ENCODE measurements around the gene YEATS2.
"Not testable (repeated sequence)": the region's sequence is repeated elsewhere in the genome, so short reads cannot be mapped to it uniquely, and the experiment has no call there.

Gene YEATS2

DNA sequence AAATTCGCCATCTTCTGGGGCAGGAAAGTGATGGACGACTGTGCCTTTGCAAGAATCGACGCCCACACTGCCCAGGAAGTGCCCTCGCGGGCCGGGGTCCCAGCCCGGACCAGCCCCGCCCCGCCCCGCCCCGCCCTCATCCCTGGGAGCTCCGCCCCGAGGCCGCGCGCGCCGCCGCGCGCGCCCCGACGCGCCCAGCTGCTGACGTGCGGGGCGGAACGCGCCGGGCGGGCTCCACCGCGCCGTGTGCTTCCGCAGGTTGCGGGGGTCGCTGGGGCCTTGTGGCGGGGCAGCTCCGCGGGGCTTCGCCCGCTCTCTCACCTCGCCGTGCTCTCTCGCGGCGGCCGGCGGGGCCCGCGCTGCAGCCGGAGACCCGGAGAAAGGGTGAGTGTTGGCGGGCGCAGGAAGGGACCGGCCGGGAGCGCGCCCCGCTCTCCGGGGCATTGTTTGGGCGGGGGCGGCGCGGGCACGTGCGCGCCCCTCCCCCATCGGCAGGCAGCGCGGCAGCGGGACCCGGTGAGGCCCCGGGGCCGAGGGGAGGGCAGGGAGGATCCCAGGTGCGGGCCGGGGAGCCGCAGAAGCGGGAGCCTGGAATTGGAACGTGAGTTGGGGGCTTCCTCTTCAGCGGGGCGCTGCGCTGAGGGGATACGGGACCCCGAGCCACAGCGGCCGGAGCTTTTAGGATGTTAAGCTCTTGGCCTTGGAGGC lies at the start of gene YEATS2:
Gene YEATS2 (plus strand): TSS at position 188 of the 708 bp plus-strand sequence. CDS start 17,366 bp downstream, outside the sequence.
- DNase-seq (ENCODE audit: extremely low read depth in 1 of 2, low read depth in 1 of 2), result peak in 1 of 2 donors; percentile 54

DNA sequence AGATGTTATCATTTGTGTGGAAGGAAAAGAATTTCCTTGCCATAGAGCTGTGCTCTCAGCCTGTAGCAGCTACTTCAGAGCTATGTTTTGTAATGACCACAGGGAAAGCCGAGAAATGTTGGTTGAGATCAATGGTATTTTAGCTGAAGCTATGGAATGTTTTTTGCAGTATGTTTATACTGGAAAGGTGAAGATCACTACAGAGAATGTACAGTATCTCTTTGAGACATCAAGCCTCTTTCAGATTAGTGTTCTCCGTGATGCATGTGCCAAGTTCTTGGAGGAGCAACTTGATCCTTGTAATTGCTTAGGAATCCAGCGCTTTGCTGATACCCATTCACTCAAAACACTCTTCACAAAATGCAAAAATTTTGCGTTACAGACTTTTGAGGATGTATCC lies 47.0 kb upstream of the YEATS2 start:
- no peak for DNase-seq (ENCODE audit: extremely low read depth in 1 of 2, low read depth in 1 of 2)

DNA sequence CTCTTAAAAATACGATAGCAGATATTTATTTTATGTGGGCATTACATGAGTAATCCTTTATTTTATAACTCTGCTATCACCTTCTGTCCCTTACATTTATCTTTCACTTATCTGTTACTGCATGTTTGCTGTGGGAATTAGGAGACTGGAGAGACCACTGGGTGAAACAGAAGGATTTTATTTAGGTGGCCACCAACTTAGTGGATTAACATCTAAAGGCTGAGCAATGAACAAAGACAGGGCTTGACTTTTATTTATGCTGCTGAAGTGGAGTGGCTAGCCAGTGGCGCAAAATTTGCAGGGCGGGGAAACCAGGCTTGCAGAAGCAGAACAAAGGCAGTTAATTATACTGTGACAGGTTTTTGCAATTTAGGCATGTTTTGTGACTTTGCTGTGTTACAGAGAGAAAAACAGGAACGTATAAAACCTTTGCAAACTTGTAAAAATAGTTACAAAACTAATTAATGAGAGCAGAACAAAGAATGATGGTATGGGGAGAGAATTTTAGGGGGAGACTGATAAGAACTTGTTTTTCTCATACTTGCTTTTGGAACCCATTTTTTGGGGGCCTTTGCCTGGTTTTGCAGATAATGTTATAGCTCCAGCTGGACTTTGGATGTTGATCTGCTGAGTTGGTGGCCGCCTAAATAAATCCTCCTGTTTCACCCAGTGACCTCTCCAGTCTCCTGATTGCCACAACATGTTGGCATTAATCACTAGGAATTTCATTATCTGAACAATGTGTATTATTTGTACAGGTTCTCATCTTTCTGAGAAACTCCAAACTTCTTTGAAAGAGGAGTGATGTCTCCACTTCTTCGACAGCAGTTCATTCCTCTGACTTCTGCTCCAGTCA lies 44.2 kb upstream of the YEATS2 start:
- DNase-seq (ENCODE audit: extremely low read depth in 1 of 2, low read depth in 1 of 2), result no peak

DNA sequence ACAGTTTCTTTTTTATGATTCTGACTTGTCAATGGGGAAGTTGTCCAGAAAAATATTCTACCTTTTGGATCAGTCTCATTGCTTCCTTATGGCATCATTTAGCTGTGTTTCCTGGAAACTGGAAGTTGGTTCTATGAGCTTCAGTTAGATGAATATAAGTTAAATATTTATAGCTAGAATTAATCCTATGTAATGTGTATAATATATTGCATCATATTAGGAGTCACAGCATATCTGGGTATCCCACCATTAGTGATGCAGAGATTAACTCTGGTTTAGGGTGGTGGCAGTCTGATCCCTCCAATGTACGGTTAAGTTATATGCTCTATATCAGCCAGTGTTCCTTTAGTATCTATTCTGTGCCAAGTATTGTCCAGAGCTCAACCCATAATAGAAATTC lies 42.9 kb upstream of the YEATS2 start:
- DNase-seq (ENCODE audit: extremely low read depth in 1 of 2, low read depth in 1 of 2), result no peak

DNA sequence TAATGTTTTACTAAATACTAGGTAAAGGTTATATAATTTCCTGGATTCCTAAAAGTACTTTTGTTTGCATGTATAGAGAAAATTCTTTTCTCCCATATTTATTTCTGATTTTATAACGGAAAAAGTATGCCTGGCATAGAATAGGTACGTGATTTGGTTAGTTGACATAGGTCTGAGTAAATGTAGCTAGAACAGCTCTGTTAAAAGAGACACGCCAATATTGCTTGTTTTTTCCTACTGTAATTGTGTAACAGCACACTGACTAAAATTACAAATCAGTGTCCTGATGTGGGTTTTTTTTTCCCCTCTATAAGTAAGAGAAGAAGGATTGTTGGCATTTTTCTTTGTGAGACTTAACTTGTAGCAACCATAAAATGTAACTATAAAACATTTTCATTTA lies 35.5 kb upstream of the YEATS2 start:
- no peak for DNase-seq (ENCODE audit: extremely low read depth in 1 of 2, low read depth in 1 of 2)

DNA sequence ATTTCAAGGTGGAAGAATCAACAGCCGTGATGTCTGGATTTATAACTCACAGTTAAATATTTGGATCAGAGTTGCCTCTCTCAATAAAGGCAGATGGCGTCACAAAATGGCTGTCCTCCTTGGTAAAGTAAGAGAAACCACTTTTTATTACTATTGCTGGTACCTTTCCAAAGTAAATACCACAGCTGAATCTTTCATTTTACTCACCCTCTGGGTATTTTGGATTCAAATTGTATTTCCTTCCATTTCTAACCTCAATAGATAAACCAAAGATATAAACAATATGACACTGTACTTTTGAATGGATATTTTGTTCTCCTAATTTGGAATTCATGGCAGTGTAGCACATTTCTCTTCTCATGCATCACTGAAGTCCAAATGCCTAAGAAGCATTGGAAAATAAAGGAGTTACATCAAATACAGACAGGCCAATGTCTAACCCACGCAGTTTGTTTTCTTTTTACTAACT lies 32.6 kb upstream of the YEATS2 start:
- no peak for DNase-seq (ENCODE audit: extremely low read depth in 1 of 2, low read depth in 1 of 2)

DNA sequence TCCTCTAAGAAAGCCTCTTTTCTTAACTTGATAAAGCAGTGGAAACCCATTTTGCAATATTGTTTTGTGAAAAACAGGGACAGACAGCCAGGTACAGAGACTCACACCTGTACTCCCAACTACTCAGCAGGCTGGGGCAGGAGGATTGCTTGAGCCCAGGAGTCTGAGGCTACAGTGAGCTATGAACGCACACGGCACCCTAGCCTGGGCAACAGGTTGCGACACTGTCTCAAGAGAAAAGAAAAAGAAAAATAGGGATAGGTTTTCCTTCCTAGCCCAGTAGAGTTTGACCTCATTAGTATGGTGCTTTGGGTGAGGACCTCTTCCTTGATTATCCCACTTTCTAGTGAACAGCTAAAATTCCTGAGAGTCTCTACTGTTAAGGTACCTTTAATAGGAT lies 17.5 kb upstream of the YEATS2 start:
- no peak for DNase-seq (ENCODE audit: extremely low read depth in 1 of 2, low read depth in 1 of 2)

DNA sequence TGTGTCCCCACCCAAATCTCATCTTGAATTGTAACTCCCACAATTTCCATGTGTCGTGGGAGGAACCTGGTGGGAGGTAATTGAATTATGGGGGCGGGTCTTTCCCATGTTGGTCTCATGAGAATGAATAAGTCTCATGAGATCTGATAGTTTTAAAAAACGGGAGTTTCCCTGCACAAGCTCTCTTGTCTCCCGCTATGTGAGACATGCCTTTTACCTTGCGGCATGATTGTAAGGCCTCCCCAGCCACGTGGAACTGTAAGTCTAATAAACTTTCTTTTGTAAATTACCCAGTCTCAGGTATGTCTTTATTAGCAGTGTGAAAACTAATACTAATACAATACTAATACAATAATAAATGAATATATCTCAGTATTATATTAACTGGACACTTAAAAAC lies 9.9 kb upstream of the YEATS2 start:
- no peak for DNase-seq (ENCODE audit: extremely low read depth in 1 of 2, low read depth in 1 of 2)

DNA sequence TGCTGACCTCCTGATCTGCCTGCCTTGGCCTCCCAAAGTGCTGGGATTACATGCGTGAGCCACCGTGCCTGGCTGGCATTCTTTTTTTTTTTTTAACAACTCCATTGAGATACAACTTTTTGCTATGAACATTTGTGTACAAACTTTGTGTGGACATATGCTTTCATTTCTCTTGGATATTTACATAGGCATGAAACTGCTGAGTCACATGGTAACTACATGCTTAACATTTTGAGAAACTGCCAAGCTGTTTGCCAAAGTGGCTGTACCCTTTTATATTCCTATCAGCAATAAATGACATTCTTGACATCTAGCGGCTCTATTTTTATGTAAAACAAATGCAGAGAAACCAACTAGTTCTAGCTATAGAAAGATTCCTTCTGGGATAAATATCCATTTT lies 8.7 kb upstream of the YEATS2 start:
- no peak for DNase-seq (ENCODE audit: extremely low read depth in 1 of 2, low read depth in 1 of 2)

DNA sequence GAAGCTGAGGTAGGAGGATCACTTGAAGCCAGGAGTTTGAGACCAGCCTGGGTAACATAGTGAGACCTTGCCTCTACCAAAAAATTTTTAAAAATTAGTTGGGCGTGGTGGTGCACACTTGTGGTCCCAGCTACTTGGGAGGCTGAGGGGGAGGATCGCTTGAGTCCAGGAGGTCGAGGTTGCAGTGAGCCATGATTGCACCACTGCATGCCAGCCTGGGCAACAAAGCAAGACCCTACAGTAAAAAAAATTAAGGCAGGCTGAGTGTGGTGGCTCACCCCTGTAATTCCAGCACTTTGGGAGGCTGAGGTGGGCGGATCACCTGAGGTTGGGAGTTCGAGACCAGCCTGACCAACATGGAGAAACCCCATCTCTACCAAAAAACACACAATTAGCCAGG lies 8.0 kb upstream of the YEATS2 start:
- DNase-seq (ENCODE audit: extremely low read depth in 1 of 2, low read depth in 1 of 2), result not testable (repeated sequence)

DNA sequence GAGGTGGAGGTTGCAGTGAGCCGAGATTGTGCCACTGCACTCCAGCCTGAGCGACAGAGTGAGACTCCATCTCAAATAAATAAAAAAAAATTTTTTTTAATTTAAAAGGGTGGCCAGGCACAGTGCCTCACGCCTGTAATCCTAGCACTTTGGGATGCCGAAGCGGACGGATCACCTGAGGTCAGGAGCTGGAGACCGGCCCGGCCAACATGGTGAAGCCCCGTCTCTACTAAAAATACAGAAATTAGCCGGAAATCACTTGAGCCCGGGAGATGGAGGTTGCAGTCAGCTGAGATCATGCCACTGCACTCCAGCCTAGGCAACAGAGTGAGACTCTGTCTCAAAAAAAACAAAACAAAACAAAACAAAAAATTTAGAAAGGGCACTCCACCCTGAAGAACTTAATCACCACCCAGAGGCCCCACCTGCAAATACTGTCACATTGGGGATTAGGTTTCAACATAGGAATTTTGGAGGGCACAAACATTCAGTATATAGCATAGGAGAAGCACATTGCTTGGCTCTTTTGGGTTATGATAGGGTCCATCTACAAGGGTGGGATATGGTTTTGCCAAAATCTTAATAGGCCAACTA lies 7.1 kb upstream of the YEATS2 start:
- no peak for DNase-seq (ENCODE audit: extremely low read depth in 1 of 2, low read depth in 1 of 2)

DNA sequence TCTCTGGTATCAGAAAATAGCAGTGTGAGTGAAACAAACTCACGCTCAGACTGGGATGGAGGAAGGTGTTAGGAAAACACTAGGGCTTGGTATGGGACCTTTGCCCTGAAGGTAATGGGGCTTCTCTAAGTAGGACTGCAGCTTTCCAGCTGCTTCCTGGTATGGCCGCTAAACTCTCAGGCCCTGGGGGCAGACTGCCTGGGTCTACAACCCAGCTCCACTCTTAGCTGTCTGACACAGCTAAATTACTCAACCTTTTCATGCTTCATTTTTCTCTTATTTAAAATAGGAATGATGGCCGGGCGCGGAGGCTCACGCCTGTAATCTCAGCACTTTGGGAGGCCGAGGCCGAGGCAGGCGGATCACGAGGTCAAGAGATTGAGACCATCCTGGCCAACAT lies 5.2 kb upstream of the YEATS2 start:
- no peak for DNase-seq (ENCODE audit: extremely low read depth in 1 of 2, low read depth in 1 of 2)

DNA sequence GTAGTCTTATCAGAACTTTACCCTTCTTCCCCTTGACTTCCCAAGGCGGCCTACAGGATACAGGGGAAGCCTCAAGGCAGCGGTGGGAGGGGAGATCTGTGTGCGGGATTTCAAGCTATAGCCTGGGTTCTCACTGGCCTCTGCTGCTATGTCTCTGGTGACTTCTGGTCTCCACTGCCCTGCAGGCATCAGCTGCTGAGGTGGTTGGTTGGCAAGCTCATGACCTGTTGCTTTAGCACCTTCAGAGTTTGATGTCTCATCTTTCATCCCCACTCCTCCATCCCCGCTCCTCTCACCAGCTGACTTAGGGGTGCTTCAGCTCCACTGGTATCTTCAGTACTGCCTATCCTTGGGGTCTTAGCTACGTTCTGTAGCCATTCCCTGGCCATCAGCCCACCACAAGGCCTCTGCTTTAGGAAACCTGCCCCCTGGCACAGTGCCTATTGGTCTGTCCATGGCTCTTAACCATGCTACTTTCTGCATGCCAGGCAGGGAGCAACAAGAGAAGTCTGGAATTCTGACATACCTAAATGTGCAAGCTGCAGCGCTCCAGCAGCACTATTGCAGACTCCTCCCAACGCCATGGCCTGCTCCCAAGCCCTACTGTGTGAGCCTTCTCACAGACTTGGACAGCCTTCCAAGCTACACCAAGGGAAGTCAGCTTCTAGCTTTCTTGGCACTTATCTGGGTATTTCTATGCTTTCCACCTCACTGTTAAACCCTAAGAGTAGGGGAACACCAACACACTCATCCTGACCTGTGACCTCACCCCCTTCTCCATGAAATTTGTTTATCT lies 1.8 kb upstream of the YEATS2 start:
- no peak for DNase-seq (ENCODE audit: extremely low read depth in 1 of 2, low read depth in 1 of 2)

DNA sequence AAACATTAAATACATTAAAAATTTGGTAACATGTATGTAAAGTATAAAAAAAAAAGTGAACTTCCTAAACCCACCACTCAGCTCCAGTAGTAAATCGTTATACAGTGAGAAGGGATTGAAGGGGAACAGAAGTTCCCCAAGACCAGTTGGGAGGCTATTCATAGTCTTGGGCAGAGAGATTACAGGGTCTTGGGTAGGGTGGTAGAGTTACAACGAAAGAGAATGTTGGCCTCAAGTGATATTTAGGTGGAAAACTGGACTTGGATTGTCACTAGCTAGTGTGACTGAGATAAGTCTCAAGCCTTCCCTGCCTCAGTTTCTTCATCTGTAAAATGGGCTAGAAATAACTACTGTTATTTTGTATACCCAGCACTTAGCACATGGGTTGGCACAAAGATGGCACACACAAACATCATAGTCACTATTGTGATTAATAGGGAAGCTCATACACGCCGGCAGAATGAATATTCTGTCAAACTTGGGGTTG lies 431 bp upstream of the YEATS2 start:
- no peak for DNase-seq (ENCODE audit: extremely low read depth in 1 of 2, low read depth in 1 of 2)

DNA sequence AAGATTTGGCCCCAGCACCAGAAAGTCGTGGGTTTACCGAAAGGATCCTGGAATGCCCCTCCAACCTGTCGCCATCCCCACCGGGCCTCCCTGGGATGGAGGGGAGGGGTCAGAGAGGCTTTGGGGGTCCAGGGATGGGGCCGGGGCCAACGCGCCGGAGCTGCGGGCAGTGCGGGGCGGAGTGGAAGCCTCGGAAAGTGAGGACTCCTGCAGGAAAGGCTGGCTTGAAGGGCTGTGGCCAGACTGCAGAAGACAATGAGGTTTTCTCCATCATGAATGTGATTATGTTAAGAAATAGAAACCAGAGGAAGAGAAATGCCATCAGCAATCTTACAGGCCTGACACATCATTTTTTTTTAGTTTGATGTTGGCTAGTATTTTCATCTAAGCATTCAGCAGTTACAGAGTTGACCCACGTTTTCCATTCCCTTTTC lies 738 bp downstream of the YEATS2 start:
- DNase-seq (ENCODE audit: extremely low read depth in 1 of 2, low read depth in 1 of 2), result no peak

DNA sequence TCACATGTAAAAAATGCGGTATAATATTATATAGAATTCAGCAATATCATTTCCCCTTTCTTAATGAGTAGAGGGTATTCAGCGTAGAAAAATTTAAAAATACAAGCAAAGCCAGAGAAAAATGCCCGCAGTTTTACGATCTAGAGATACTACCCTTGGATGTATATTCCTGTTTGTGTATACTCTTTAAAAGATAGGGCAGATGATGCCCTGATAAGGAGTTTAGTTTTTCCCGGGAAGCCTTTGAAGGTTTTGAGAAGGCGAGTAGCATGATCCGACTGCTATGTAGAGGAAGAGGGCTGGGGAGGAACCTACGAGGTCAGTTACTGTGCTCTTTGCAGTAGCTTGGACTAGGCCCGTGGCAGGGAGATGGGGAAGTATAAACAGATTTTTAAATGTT lies 1.2 kb downstream of the YEATS2 start:
- DNase-seq (ENCODE audit: extremely low read depth in 1 of 2, low read depth in 1 of 2), result no peak

DNA sequence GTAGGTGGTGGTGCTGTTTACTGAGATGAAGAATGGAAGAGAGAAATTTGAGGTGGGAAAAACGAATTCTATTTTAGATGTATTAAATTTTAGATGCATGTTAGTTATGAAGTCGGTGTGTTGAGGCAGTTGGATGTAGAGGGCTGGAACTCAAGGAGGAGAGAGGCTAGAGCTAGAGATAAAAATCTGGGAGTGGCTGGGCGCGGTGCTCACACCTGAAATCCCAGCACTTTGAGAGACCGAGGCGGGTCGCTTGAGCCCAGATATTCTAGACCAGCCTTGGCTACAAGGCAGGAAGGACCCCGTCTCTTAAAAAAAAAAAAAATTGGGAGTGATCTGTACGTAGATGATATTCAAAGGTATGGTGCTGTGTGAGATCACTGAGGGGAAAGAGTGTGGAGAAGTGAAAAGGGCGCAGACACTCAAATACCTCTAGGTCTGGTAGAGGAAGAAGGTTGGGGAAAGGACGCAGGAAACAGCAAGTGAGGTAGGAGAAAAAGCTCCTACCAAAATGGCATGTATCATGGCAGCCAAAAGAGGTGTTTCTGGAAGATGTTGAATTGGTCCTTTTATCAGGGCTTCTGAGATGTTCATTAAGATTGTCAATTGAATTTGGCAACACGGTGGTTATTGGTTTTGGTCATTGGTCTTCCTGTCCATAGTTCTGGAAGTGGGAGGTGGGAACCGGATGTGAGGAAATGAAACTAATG lies 1.8 kb downstream of the YEATS2 start:
- DNase-seq (ENCODE audit: extremely low read depth in 1 of 2, low read depth in 1 of 2), result no peak

DNA sequence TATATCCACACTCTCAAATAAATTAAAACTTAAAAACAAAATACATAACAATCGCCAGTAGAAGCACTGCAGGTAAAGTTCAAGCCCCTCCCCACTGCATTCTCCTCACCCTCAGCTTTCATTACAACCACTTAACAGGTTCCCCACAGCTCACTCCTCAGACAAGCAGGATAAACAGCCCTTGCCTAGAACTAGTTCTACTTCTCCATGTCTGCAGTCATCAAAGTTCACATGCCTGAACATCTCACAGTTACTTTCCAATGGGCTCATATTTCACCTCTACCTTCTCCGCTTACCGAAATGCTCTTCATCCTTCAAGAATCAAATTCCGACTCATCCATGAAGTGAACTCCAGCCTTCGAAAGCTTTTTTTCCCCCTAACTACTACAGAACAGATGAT lies 4.1 kb downstream of the YEATS2 start:
- DNase-seq (ENCODE audit: extremely low read depth in 1 of 2, low read depth in 1 of 2), result no peak

DNA sequence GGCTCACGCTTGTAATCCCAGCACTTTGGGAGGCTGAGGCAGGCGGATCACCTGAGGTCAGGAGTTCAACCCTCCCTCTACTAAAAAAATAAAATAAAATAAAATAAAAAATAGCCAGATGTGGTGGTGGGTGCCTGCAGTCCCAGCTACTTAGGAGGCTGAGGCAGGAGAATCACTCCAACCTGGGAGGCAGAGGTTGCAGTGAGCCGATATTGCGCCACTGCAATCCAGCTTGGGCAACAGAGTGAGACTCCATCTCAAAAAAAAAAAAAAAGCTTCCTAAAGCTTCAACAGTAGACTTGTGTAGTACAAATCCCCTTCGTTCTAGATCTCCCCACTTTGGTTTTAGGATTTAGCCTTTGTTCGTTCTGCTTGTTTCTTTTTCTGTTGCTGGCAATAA lies 6.3 kb downstream of the YEATS2 start:
- DNase-seq (ENCODE audit: extremely low read depth in 1 of 2, low read depth in 1 of 2), result not testable (repeated sequence)

DNA sequence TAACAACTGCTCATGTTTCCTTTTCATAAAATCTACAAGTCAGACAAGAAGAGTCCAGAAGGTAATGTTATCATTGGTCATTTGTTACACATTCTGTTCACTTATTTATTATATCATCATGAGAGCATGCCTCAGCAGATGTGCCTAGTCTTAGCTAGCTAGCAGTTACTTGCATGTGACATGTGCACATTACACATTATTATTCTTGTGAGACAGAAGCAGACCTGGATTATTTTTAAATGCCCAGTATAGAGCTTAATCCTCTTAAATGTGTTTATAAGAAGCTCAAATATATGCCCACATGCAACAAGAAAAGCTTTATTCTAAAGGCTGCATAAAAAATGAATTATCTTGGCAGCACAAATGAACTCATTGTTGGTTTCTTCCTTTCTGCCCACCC lies 12.6 kb downstream of the YEATS2 start:
- no peak for DNase-seq (ENCODE audit: extremely low read depth in 1 of 2, low read depth in 1 of 2)

Data from activated CD8-positive, alpha-beta memory T cell treated with anti-CD3 and anti-CD28 coated beads for 1 hour (primary cell).